Panc1 (cell line): Measurements from ENCODE around the gene ARMS2.

Experiments used
- CTCF ChIP-seq: fragments of 450-650 bp; IDR thresholded peaks from 2 replicates; pipeline ENCODE4 v1.5.1; 2017; ENCODE audit warnings: mild to moderate bottlenecking
- POLR2AphosphoS5 ChIP-seq: IDR thresholded peaks from 2 replicates; pipeline ENCODE4 v1.6.1; 2012; ENCODE audit warnings: mild to moderate bottlenecking, low read depth, low read length, moderate library complexity

DNA sequence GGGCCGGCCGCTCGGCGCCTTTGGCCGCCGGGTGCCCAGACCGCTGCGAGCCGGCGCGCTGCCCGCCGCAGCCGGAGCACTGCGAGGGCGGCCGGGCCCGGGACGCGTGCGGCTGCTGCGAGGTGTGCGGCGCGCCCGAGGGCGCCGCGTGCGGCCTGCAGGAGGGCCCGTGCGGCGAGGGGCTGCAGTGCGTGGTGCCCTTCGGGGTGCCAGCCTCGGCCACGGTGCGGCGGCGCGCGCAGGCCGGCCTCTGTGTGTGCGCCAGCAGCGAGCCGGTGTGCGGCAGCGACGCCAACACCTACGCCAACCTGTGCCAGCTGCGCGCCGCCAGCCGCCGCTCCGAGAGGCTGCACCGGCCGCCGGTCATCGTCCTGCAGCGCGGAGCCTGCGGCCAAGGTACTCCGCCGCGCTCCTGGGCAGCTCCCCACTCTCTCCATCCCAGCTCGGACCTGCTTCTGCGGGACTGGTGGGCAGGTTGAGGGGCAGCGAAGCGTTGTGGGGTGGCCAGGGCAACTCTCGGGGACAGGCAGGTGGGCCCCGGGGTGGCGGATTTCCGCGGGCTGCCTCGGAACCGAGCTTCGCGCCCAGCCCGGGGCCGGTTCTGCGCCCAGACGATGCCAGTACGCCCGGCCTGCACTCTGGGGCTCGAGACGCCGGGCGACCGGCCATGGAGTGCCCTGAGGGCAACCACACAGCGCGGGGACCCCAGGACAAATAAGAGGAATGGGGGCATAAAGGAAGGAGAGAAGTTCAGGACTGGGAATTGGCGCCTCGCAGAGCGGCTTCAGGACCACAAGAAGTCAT, 7.5 kb downstream of the ARMS2 start:
- TF ChIP-seq CTCF (no peak), POLR2AphosphoS5 (no peak)
